GM18526 (cell line): ENCODE data around the gene NBEAL1.

ENCODE experiments used
- POLR2A ChIP-seq: IDR thresholded peaks from 3 replicates; pipeline ENCODE4 v1.6.1; 2011; ENCODE audit not compliant: insufficient read length; ENCODE audit errors: extremely low read depth

The NBEAL1 gene

DNA sequence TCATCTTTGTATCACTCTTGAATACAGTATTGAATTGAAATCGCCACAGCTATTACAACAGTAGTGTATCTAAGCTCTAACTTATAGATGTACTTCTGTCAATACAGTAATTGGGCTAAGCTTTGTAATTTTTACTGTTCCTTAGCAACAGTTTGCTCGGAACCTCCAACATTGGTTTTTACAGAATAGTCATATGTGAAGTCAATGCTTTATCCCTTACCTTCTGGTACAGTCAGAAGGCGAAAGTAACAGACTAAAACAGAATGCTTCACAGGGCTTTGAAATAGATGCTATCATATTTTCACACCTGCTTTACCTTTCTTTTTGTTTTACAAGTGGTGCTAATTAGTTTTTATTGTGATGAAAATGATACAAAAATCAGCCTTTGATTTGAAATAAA, 177.3 kb downstream of the NBEAL1 start:
- TF ChIP-seq POLR2A = no peak

DNA sequence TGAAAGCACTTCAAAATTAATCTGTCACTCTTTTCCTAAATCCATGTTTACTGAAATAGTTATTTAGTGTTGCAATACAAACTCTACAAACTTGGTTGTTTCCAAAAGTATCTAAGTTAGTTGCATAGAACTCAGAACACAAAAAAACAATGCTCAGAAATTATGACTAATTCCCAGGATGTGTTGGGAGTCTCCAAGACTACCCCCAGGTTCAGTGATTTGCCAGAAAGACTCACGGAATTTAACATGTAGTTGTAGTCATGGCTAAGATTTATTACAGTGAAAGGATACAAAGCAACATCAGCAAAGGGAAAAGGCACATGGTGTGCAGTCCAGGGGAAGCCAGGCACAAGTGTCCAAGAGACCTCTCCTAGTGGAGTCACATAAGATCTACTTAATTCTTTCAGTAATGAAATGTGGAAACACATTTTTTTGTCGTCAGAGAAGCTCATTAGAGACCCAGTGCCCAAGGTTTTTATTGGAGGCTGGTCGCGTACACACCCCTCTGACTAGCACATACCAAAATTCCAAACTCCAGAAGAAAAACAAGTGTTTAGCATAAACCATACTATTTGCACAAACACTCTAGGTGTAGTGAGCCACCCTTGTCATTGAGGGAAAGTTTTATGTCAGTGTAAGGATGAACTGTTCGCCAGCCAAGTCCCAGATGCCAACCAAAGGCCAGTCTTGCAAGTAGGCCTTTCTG, 180.8 kb downstream of the NBEAL1 start:
- no peak for TF ChIP-seq POLR2A

DNA sequence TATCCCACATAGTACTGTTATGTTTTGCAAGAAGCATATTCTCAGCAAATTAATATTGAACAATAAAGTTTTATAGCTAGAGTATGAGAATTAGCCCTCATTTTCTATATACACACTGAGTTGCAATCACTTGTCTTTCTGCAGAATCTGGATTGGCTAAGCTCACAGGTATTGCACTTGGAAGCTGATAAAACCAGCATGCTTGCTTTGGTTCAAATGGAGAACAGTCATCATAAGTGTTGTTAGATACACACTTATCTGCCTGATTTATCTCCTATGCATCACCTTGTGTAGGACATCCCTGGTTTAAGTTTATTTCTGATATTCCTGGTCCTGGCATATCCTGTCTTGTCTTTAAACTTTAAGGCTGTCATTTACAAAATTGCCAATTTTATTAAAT, 186.2 kb downstream of the NBEAL1 start:
- TF ChIP-seq POLR2A = no peak

DNA sequence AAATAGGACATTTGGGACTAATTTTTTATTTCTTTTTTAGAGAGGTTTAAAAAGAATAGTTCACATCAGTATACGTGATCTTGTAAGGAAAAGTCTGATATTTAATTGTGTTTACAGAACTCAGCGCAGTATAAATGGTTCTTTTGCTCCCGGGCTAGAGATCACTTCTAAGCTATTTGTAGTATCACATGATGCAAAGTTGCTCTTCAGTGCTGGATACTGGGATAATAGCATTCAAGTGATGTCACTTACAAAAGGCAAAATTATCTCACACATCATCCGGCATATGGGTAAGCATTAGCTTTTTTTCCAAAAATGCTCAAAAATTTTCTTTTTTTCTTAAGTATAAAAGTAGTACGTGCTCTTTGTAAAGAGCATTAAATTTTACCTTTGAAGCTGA, 186.8 kb downstream of the NBEAL1 start:
- no peak for TF ChIP-seq POLR2A

DNA sequence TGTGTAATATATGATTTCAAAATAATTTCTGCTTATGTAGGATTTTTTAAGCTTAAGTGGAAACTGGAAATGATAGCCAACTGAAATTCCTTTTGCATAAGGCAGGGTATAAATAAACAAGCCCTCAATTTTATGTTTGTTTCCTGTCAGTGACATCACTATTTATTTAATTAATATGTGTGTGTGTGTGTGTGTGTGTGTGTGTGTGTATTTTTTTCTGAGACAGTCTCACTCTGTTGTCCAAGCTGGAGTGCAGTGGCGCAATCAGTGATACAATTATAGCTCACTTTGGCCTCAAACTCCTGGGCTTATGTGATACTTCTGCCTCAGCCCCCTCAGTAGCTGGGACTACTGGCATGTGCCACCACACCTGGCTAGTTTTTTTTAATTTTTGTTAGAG, 194.9 kb downstream of the NBEAL1 start:
- TF ChIP-seq POLR2A = no peak

DNA sequence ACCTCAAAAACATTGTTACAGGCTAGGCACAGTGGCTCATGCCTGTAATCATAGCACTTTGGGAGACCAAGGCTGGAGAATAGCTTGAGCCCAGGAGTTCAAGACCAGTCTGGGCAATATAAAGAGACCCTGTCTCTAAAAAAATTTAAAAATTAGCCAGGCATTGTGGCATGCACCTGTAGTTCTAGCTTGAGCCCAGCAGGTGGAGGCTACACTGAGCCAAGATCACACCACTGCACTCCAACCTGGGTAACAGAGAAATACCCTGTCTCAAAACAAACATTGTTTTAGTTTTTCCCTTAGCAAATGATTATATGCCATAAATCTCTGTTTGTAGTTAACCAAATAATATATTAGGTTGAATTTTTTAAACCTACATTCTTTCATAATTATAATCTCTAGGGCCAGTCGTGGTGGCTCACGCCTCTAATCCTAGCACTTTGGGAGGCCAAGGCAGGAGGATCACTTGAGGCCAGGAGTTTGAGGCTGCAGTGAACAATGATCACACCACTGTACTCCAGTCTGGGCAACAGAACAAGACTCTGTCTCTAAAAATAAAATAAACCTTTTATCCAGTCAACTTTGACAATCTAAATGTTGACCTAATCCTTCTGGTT, 210.9 kb downstream of the NBEAL1 start:
- no peak for TF ChIP-seq POLR2A

DNA sequence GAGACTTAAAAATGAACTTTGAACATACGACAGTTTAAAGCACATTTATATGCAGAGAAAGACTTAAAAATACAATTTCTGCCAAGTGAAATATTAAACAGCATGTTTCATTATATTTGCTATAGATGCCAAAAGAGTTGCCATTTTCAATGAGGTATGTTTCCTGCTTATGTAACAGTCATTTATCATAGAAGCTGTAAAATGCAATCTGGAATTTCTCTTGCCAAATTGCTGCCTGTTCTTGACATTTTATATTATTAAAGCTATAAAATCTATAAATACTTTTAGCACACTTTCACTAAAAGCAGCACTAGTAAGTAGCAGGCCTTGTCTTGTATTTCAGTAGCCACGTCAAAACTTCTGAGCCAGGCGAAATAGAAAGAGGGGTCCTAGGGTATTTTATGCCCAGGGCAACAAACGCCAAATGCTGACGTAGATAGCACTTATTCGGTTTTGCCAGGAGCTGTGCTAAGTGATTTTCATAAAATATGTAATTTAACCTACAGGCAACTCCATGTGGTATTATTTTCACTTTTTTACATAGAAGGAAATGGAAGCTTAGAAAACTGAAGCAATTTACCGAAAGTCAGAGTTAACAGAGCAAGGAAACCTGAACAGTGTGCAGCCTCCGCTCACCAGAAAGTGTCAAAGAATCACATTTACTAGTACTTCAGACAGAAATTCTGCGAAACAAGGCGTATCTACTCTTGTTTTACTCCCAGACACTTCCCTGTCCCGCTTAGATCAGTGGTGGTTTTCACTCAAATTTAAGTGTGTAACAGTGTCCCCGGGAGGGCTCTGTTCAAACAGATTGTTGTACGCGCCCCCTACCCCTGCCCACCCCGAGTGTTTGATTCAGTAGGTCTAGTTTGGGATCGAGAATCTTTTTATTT, 222.9 kb downstream of the NBEAL1 start:
- TF ChIP-seq POLR2A = no peak

DNA sequence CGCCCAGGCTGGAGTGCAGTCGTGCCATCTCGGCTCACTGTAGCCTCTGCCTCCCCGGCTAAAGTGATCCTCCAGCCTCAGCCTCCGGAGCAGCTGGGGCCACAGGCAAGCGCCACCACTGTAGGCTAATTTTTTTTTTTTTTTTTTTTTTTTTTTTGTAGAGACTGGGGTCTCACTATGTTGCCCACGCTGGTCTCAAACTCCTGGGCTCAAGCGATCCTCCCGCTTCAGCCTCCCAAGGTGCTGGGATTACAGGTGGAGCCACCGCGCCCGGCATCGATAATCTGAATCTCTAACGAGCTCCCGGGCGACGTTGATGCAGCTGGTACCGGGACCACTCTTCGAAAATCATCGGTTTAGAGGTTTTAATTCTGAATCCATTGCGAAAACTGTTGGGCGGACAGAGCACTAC, 223.6 kb downstream of the NBEAL1 start:
- TF ChIP-seq POLR2A = no peak

DNA sequence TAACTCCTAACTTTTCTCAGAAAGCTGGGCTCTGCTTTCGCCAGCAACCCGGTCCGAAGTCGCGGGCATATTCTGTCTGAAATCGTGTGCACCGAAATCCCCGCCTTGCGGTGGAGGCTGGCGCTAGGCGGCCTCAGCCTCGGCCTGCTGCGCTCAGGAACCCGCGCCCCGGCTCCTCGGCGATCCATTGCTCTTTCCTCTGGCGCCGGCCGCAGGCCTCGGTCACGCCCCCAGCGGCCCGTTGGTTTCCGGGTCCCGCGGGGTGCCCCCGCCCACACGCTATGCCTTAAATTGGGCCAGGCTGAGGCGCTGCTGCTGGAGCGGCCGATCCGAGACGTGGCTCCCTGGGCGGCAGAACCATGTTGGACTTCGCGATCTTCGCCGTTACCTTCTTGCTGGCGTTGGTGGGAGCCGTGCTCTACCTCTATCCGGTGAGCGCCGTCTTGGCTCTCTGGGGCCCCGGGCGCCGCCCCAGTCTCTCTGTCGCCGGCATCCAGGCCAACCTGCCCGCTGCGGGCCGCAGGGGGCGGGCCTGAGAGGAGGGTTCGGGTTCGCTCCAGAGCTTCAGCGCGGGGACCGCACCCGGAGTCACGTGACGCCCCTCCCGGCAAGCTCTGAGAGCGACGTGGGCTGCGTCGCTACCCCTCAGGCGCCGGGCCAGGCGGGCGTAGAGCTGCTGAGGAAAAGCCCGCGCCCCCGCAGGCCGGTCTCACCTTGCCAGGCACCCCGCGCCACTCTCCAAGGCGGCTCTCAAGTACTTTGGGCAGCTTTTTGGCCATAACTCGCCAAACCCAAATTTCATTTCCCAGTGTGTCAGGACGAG, 224.2 kb downstream of the NBEAL1 start, which contains the start of gene CYP20A1:
CYP20A1 (plus strand) TSS at position 315 of the 823 bp plus-strand sequence; CDS start at position 360, 45 bp downstream.
- peak; percentile 97 for TF ChIP-seq POLR2A

DNA sequence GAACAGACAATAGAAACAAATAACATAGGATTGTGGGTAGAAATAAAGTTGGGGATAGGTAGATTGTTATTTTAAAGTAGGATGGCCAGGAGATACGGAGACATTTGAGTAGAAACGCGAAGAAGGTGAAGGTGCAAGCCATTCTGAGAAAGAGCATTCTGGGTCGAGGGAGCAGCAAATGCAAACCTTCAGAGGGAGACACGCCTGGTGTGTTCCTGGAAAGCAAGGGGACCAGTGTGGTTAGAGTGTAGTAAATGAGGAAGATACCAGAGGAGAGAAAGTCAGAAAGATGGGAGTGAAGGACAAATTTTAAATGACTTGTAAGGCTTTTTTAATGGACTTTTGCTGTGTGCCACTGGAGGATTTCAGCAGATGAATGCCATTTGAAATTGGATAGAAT, 225.8 kb downstream of the NBEAL1 start:
- TF ChIP-seq POLR2A = no peak

DNA sequence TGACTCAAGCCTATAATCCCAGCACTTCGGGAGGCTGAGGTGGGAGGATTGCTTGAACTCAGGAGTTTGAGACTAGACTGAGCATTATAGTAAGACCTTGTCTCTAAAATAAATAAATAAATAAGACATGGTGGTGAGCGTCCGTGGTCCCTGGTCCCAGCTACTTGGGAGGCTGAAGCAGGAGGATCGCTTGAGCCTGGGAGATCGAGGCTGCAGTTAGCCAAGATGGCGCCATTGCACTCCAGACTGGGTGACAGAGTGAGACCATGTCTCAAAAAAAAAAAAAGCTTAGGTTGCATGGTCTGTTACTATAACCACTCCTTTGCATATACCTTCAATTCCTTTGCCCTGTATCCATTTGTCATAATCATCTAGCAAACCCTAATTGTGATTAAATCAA, 227.8 kb downstream of the NBEAL1 start:
- TF ChIP-seq POLR2A = no peak

DNA sequence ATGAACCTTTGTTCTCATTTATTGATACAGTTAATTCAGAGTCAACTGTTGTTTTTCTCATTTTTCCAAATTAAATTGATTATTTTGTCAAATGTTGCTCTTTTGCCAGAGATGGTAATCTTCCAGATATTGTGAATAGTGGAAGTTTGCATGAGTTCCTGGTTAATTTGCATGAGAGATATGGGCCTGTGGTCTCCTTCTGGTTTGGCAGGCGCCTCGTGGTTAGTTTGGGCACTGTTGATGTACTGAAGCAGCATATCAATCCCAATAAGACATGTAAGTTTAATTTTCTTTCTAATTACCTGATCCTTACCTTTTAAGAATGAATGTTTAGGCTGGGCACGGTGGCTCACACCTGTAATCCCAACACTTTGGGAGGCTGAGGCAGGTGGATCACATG, 232.0 kb downstream of the NBEAL1 start:
- TF ChIP-seq POLR2A = no peak

DNA sequence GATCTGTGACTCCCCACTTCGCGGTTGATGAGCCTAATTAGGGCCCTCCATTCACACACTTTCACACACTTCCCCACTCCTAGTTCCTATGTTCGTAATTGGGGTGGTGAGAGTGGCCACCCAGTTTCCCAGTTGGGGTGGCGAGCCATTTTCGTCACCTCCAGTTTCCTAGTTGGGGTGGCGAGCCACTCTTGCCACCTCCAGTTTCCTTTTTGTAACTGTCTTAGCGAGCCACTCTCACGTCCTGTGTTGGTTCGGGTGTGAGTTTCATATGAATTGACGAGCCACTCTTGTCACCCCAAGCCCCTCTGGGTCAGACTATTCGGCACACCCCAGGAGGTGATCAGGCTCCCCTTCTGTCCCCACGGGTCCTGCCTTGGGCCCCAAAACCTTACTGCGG, 238.1 kb downstream of the NBEAL1 start:
- no peak for TF ChIP-seq POLR2A

DNA sequence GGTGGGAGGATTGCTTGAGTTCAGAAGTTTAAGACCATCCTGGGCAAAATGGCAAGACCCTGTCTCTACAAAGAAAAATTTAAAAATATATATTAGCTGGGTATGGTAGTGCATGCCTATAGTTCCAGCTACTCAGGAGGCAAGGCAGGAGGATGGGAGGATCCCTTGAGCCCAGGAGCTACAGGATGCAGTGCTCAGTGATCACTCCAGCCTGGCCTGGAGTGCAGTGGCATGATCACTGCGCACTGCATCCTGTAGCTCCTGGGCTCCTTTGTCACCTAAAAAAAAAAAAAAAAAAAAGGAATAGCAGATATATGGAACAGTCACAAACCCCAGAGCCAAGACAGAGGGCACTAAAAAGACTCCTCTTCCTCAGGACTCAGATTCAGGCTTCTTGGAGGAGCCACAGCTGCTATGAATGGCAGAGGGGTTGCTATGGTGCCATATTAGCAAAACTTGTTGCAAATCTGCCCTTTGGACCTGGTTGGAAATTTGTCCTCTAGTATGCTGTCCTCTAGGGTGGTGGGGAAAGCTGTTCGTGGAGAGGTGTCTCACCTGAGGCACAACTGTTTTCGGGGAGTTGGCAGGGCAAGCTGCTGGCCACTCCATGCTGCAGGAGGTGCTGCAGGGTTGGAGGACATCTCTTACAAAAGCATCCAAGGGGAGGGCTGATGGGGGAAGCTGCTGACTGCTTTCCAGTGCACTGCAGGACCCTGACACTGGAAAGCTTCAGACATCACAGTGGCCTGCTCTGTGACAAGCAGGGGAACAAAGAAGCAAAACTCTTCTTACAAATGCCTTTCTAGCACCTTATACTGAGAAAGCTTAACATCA, 246.9 kb downstream of the NBEAL1 start:
- no peak for TF ChIP-seq POLR2A
